Adipocyte (in vitro differentiated cells): Measurements from ENCODE around the gene RALY.
A peak's percentile ranks its signal among the peaks of the same experiment; 100 is the strongest.

Experiments used
- DNase-seq: peaks from one replicate; pipeline ENCODE4 v3.0.0-alpha.2; 2015; ENCODE audit warnings: low read depth
- H3K27me3 ChIP-seq: replicated peaks from 2 replicates; pipeline ENCODE4 v1.7.0; 2013; ENCODE audit warnings: mild to moderate bottlenecking, low read length, moderate library complexity; ENCODE audit not compliant: control insufficient read depth, insufficient read depth
- H3K36me3 ChIP-seq: 2 replicates; pipeline ENCODE4 v1.7.0; 2013; ENCODE audit warnings: low read length, mild to moderate bottlenecking, moderate library complexity; ENCODE audit not compliant: control insufficient read depth, insufficient read depth, severe bottlenecking
- H3K4me1 ChIP-seq: 2 replicates; pipeline ENCODE4 v1.7.0; 2013; ENCODE audit warnings: mild to moderate bottlenecking, low read length, moderate library complexity; ENCODE audit not compliant: control insufficient read depth, insufficient read depth
- H3K4me3 ChIP-seq: 2 replicates; pipeline ENCODE4 v1.7.0; 2013; ENCODE audit warnings: mild to moderate bottlenecking, low read length, moderate library complexity
- H3K9ac ChIP-seq: 2 replicates; pipeline ENCODE4 v1.7.0; 2013; ENCODE audit warnings: mild to moderate bottlenecking, low read length, moderate library complexity
- H3K9me3 ChIP-seq: 2 replicates; pipeline ENCODE4 v1.7.0; 2013; ENCODE audit warnings: mild to moderate bottlenecking, low read length, moderate library complexity; ENCODE audit not compliant: control insufficient read depth

The RALY gene

DNA sequence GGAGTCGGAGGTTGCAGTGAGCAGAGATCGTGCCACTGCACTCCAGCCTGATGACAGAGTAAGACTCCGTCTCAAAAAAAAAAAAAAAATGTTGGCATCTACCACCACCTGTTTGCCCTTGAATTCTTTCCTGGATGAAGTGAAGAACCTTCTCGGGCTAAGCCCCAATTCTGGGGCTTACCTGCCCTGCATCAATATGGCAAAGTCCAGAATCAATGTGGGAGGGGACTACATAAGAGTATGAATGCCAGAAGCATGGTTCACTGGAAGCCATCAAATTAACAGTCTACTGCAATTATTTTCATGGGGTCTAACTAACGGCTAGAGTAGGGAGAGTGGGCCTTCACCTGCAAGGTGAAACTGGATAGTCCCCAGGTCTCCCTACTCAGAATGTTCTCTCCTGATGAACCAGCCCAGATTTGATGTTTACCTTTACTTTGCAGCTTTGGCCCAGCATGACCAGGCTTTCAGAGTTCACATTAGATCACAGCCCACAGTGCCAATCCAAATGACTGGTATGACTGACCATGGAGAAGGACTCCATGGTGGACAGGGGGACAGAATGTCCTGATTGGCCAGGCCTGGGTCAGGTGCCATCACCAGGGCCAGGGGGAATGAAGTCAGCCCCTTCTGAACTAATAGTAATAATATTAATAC, 7.0 kb upstream of the RALY start:
- H3K4me1 ChIP-seq: no peaks in the 10 kb centered on the region
- no peaks in the 10 kb centered on the region for H3K27me3 ChIP-seq
- H3K4me3 ChIP-seq: no peak overlapping the region
- no peaks in the 10 kb centered on the region for H3K9me3 ChIP-seq
- no peak overlapping the region for H3K9ac ChIP-seq
- H3K36me3 ChIP-seq: no peaks in the 10 kb centered on the region
- DNase-seq: no peak

- Histone ChIP-seq H3K9me3 (no peaks in the 10 kb centered on the region), H3K4me1 (peaks cover 12% of the 10 kb centered on the region), H3K36me3 (no peaks in the 10 kb centered on the region), H3K9ac (no peak overlapping the region), H3K4me3 (no peak overlapping the region), H3K27me3 (no peaks in the 10 kb centered on the region)
- DNase-seq: no peak
These were observed 3.6 kb upstream of the RALY start for GRCh38 chr20:33990075-33990474.

- no peak for DNase-seq
- Histone ChIP-seq H3K9ac (no peak overlapping the region), H3K4me3 (peak overlapping the region; percentile 96), H3K36me3 (no peaks in the 10 kb centered on the region), H3K4me1 (peaks cover 26% of the 10 kb centered on the region), H3K27me3 (no peaks in the 10 kb centered on the region), H3K9me3 (no peaks in the 10 kb centered on the region)
These were observed 2.2 kb upstream of the RALY start for GRCh38 chr20:33991502-33991901.

DNA sequence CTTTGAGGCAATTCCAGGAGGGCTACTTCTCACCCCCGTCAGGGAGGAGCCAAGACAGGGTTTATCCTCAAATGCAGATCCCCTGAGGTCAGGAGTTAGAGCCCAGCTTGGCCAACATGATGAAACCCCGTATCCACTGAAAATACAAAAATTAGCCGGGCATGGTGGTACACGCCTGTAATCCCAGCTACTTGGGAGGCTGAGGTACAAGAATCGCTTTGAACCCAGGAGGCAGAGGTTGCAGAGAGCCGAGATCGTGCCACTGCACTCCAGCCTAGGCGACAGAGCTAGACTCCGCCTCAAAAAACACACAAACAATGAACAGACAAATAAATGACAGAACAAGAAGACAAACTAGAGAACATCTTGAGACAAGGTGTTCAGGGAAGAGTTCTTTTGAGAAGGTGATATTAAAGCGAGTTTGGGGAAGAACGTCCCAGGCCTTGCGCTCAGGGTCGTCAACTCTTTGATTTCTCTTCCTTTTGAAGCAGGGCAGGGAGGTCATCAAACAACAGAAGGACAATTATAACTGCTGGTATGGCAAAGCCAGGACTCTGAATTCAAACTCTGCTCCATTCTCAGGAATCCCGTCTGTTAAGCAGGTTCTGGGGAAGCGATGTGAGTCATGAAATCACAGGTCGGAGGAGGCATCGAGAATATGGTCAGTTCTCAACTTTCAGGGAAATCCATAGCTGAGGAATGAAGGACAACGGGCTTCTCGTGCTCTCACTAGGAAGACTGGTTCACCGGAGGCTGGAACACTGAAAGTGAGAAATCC, 1.4 kb upstream of the RALY start:
- peak; percentile 50 for DNase-seq
- Histone ChIP-seq H3K4me1 (peaks cover 26% of the 10 kb centered on the region), H3K4me3 (peak overlapping the region; percentile 96), H3K36me3 (no peaks in the 10 kb centered on the region), H3K9ac (peak overlapping the region; percentile 92), H3K9me3 (no peaks in the 10 kb centered on the region), H3K27me3 (no peaks in the 10 kb centered on the region)

DNA sequence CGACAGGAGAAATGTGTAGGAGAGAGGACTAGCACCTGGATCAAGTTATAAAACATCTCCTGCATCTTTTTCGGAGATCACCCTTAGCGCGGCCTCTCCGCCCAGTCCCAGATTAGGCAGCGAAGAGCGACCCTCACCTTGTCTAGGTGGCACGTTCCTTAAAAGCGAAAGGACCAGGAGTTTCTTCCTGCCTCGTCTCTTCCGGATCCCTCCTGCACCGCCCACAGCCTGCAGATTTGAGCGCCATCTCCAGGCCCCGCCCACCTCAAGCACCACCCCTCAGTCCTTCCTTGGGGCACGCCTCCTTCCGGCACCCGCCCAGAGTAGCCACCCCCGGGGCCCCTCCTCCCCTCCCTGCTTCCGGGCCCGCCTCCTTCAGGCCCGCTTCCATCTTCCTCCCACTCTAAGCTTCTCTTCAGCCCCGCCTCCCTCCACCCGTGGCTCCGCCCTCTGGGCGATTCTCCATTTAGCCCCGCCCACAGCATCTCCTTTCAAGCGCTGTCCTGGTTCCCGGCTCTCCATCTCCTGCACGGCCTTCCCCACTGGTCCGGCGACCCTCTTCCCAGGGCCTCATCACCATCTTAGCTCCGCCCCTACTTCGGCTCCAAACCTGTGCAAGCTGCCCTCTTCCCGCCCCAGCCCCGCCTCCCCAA, 662 bp upstream of the RALY start:
- Histone ChIP-seq H3K27me3 (no peaks in the 10 kb centered on the region), H3K36me3 (no peaks in the 10 kb centered on the region), H3K9ac (peak overlapping the region; percentile 97), H3K4me3 (peak overlapping the region; percentile 96), H3K9me3 (no peaks in the 10 kb centered on the region), H3K4me1 (peaks cover 26% of the 10 kb centered on the region)
- peak; percentile 100 for DNase-seq

- peak overlapping the region; percentile 96 for H3K4me3 ChIP-seq
- DNase-seq: peak; percentile 94
- no peaks in the 10 kb centered on the region for H3K9me3 ChIP-seq
- peaks cover 26% of the 10 kb centered on the region for H3K4me1 ChIP-seq
- H3K36me3 ChIP-seq: no peaks in the 10 kb centered on the region
- H3K27me3 ChIP-seq: no peaks in the 10 kb centered on the region
- peak overlapping the region; percentile 97 for H3K9ac ChIP-seq
These were observed 657 bp downstream of the RALY start for GRCh38 chr20:33994222-33994913.

- H3K36me3 ChIP-seq: no peaks in the 10 kb centered on the region
- peak overlapping the region; percentile 97 for H3K9ac ChIP-seq
- H3K4me3 ChIP-seq: peak overlapping the region; percentile 96
- no peaks in the 10 kb centered on the region for H3K9me3 ChIP-seq
- H3K4me1 ChIP-seq: peaks cover 26% of the 10 kb centered on the region
- no peaks in the 10 kb centered on the region for H3K27me3 ChIP-seq
- peak; percentile 55 for DNase-seq
These were observed 1.5 kb downstream of the RALY start for GRCh38 chr20:33995053-33995831.

- H3K9me3 ChIP-seq: no peaks in the 10 kb centered on the region
- DNase-seq: peak; percentile 29
- no peaks in the 10 kb centered on the region for H3K36me3 ChIP-seq
- no peak overlapping the region for H3K4me3 ChIP-seq
- no peak overlapping the region for H3K9ac ChIP-seq
- H3K4me1 ChIP-seq: peaks cover 17% of the 10 kb centered on the region
- no peaks in the 10 kb centered on the region for H3K27me3 ChIP-seq
These were observed 5.4 kb downstream of the RALY start for GRCh38 chr20:33999025-33999649.

DNA sequence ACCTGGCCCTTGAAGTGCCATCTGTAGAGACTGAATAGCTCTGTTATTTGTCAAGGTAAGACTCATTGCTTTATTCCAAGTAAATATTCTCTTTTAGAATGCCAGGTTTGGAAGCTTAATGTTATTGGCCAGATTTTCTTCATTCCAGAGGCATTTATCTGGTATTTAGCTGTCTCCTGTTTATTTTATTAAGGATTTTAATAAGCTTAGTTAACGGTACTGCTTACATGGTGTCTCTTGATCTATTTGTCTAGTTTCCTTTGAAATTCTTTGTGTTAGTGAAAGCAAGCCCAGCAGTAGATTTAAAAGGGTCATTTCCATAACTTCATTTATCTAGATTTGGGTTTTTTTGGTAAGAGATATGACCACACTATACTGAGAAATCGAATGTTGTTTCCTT, 7.7 kb downstream of the RALY start:
- H3K9ac ChIP-seq: no peak overlapping the region
- H3K27me3 ChIP-seq: no peaks in the 10 kb centered on the region
- peaks cover 1% of the 10 kb centered on the region for H3K4me1 ChIP-seq
- no peaks in the 10 kb centered on the region for H3K9me3 ChIP-seq
- no peaks in the 10 kb centered on the region for H3K36me3 ChIP-seq
- no peak overlapping the region for H3K4me3 ChIP-seq
- DNase-seq: peak; percentile 11

GRCh38 chr20:34004227-34004626, 10.5 kb downstream of the RALY start:
- DNase-seq: no peak
- no peak overlapping the region for H3K9ac ChIP-seq
- no peaks in the 10 kb centered on the region for H3K27me3 ChIP-seq
- H3K4me3 ChIP-seq: no peak overlapping the region
- no peaks in the 10 kb centered on the region for H3K4me1 ChIP-seq
- H3K36me3 ChIP-seq: no peaks in the 10 kb centered on the region
- no peaks in the 10 kb centered on the region for H3K9me3 ChIP-seq
